ENCODE data around the gene ETHE1.

Gene ETHE1

GRCh38 chr19:43480574-43480973 is 46.4 kb downstream of the ETHE1 start:
- Histone ChIP-seq H3K4me2 (ENCODE audit: low read depth, low read length, poor library complexity, severe bottlenecking) (no peak overlapping the region), H3K27me3 (ENCODE audit: low read length) (no peaks in the 10 kb centered on the region), H3K79me2 (ENCODE audit: insufficient read depth, low read length) (no peaks in the 10 kb centered on the region), H3K9ac (ENCODE audit: low read length) (no peak overlapping the region), H3K36me3 (ENCODE audit: low read length) (no peaks in the 10 kb centered on the region), H4K20me1 (ENCODE audit: low read depth, low read length) (no peaks in the 10 kb centered on the region), H3K9me3 (ENCODE audit: insufficient read depth, low read length) (no peaks in the 10 kb centered on the region), H3F3A (ENCODE audit: insufficient read depth) (no peaks in the 10 kb centered on the region), H2AFZ (ENCODE audit: low read depth, low read length, severe bottlenecking) (no peak overlapping the region), H3K4me3 (ENCODE audit: insufficient read depth, low read length, poor library complexity, severe bottlenecking) (no peak overlapping the region), H3K27ac (ENCODE audit: low read depth, low read length) (no peak overlapping the region), H3K9me2 (replicated peaks; ENCODE audit: insufficient read depth, low read length) (no peaks in the 10 kb centered on the region)
- TF ChIP-seq EZH2phosphoT487 (conservative IDR thresholded peaks at IDR 0.05; ENCODE audit: low read length) (no peak), CTCF (IDR thresholded peaks at IDR 0.05; ENCODE audit: insufficient read depth, low read length, poor library complexity, severe bottlenecking) (no peak)

- Histone ChIP-seq H3K4me3 (ENCODE audit: insufficient read depth, low read length, poor library complexity, severe bottlenecking) (no peak overlapping the region), H3K27me3 (ENCODE audit: low read length) (no peaks in the 10 kb centered on the region), H3K27ac (ENCODE audit: low read depth, low read length) (no peak overlapping the region), H4K20me1 (ENCODE audit: low read depth, low read length) (no peaks in the 10 kb centered on the region), H2AFZ (ENCODE audit: low read depth, low read length, severe bottlenecking) (no peak overlapping the region), H3K9me3 (ENCODE audit: insufficient read depth, low read length) (no peaks in the 10 kb centered on the region), H3K36me3 (ENCODE audit: low read length) (no peaks in the 10 kb centered on the region), H3K79me2 (ENCODE audit: insufficient read depth, low read length) (no peaks in the 10 kb centered on the region), H3F3A (ENCODE audit: insufficient read depth) (no peaks in the 10 kb centered on the region), H3K9me2 (replicated peaks; ENCODE audit: insufficient read depth, low read length) (no peaks in the 10 kb centered on the region), H3K9ac (ENCODE audit: low read length) (no peak overlapping the region), H3K4me2 (ENCODE audit: low read depth, low read length, poor library complexity, severe bottlenecking) (no peak overlapping the region)
- no peak for TF ChIP-seq CTCF (IDR thresholded peaks at IDR 0.05; ENCODE audit: insufficient read depth, low read length, poor library complexity, severe bottlenecking)
Measured at GRCh38 chr19:43479961-43480561, 46.9 kb downstream of the ETHE1 start.

- TF ChIP-seq CTCF (IDR thresholded peaks at IDR 0.05; ENCODE audit: insufficient read depth, low read length, poor library complexity, severe bottlenecking) = no peak
- no peak for TF ChIP-seq EZH2phosphoT487 (conservative IDR thresholded peaks at IDR 0.05; ENCODE audit: low read length)
- no peak overlapping the region for H3K27ac ChIP-seq (ENCODE audit: low read depth, low read length)
Measured at GRCh38 chr19:43479226-43479625, 47.8 kb downstream of the ETHE1 start.

More at GRCh38 chr19:43479226-43479625, 47.8 kb downstream of the ETHE1 start:
- no peaks in the 10 kb centered on the region for H3K27me3 ChIP-seq (ENCODE audit: low read length)
- H3K79me2 ChIP-seq (ENCODE audit: insufficient read depth, low read length) = no peaks in the 10 kb centered on the region
- H2AFZ ChIP-seq (ENCODE audit: low read depth, low read length, severe bottlenecking) = no peak overlapping the region
- no peak overlapping the region for H3K9ac ChIP-seq (ENCODE audit: low read length)
- no peaks in the 10 kb centered on the region for H4K20me1 ChIP-seq (ENCODE audit: low read depth, low read length)
- H3K36me3 ChIP-seq (ENCODE audit: low read length) = no peaks in the 10 kb centered on the region
- no peak overlapping the region for H3K4me3 ChIP-seq (ENCODE audit: insufficient read depth, low read length, poor library complexity, severe bottlenecking)
- H3K9me2 ChIP-seq (replicated peaks; ENCODE audit: insufficient read depth, low read length) = no peaks in the 10 kb centered on the region
- H3F3A ChIP-seq (ENCODE audit: insufficient read depth) = no peaks in the 10 kb centered on the region
- H3K9me3 ChIP-seq (ENCODE audit: insufficient read depth, low read length) = no peaks in the 10 kb centered on the region
- no peak overlapping the region for H3K4me2 ChIP-seq (ENCODE audit: low read depth, low read length, poor library complexity, severe bottlenecking)

Measured in SU-DHL-6 (cell line).